ENCODE results near the gene IFNAR1. TPM values are rescaled to one million over a fixed set of nuclear protein-coding genes. Genes with fewer than 3 reads are reported as not detected.
"Not testable (repeated sequence)": the region's sequence is repeated elsewhere in the genome, so short reads cannot be mapped to it uniquely, and the experiment has no call there.

The IFNAR1 gene
- total RNA-seq, 1 experiment from 2014 or later = 12.1 TPM

- no peak for DNase-seq (ENCODE audit: low spot score)
These were observed 18.8 kb upstream of the IFNAR1 start for GRCh38 chr21:33305938-33306337.

GRCh38 chr21:33308586-33309490, 15.9 kb upstream of the IFNAR1 start:
- DNase-seq (ENCODE audit: low spot score) = peak; percentile 39

- no peak for DNase-seq (ENCODE audit: low spot score)
These were observed 15.0 kb upstream of the IFNAR1 start for GRCh38 chr21:33309778-33310177.

GRCh38 chr21:33312121-33312520, 12.6 kb upstream of the IFNAR1 start:
- no peak for DNase-seq (ENCODE audit: low spot score)

GRCh38 chr21:33313183-33313582, 11.6 kb upstream of the IFNAR1 start:
- DNase-seq (ENCODE audit: low spot score) = no peak

GRCh38 chr21:33313611-33314010, 11.2 kb upstream of the IFNAR1 start:
- DNase-seq (ENCODE audit: low spot score) = no peak

- no peak for DNase-seq (ENCODE audit: low spot score)
These were observed 10.7 kb upstream of the IFNAR1 start for GRCh38 chr21:33314111-33314510.

GRCh38 chr21:33315946-33316710, 8.6 kb upstream of the IFNAR1 start:
- DNase-seq (ENCODE audit: low spot score) = no peak

- no peak for DNase-seq (ENCODE audit: low spot score)
These were observed 7.6 kb upstream of the IFNAR1 start for GRCh38 chr21:33317145-33317544.

GRCh38 chr21:33317786-33318486, 6.8 kb upstream of the IFNAR1 start:
- no peak for DNase-seq (ENCODE audit: low spot score)

GRCh38 chr21:33321005-33321404, 3.8 kb upstream of the IFNAR1 start:
- not testable (repeated sequence) for DNase-seq (ENCODE audit: low spot score)

- DNase-seq (ENCODE audit: low spot score) = not testable (repeated sequence)
These were observed 1.2 kb upstream of the IFNAR1 start for GRCh38 chr21:33323610-33324009.

- DNase-seq (ENCODE audit: low spot score) = peak; percentile 50
These were observed 675 bp downstream of the IFNAR1 start for GRCh38 chr21:33325222-33326067.

GRCh38 chr21:33327326-33327725, 2.6 kb downstream of the IFNAR1 start:
- no peak for DNase-seq (ENCODE audit: low spot score)

- DNase-seq (ENCODE audit: low spot score) = no peak
These were observed 3.1 kb downstream of the IFNAR1 start for GRCh38 chr21:33327792-33328433.

- no peak for DNase-seq (ENCODE audit: low spot score)
These were observed 6.0 kb downstream of the IFNAR1 start for GRCh38 chr21:33330726-33331125.

GRCh38 chr21:33332143-33332542, 7.4 kb downstream of the IFNAR1 start:
- DNase-seq (ENCODE audit: low spot score) = no peak

GRCh38 chr21:33334191-33334590, 9.4 kb downstream of the IFNAR1 start:
- DNase-seq (ENCODE audit: low spot score) = no peak

GRCh38 chr21:33334824-33335223, 10.1 kb downstream of the IFNAR1 start:
- DNase-seq (ENCODE audit: low spot score) = no peak

- no peak for DNase-seq (ENCODE audit: low spot score)
These were observed 14.4 kb downstream of the IFNAR1 start for GRCh38 chr21:33339135-33339534.

GRCh38 chr21:33339918-33340317, 15.1 kb downstream of the IFNAR1 start:
- no peak for DNase-seq (ENCODE audit: low spot score)
